DND-41 (cell line): Measurements from ENCODE around the gene ABCB11.

Source experiments
- CTCF ChIP-seq: IDR thresholded peaks from 2 replicates; pipeline ENCODE4 v1.5.1; 2012; ENCODE audit warnings: borderline replicate concordance, low read length, moderate library complexity, mild to moderate bottlenecking; ENCODE audit not compliant: poor library complexity, severe bottlenecking; ENCODE audit errors: extremely low read depth
- EZH2 ChIP-seq: IDR thresholded peaks from 3 replicates; pipeline ENCODE4 v1.6.1; 2012; ENCODE audit warnings: borderline replicate concordance, low read depth, mild to moderate bottlenecking, moderate library complexity, low read length, inconsistent platforms; ENCODE audit not compliant: severe bottlenecking

DNA sequence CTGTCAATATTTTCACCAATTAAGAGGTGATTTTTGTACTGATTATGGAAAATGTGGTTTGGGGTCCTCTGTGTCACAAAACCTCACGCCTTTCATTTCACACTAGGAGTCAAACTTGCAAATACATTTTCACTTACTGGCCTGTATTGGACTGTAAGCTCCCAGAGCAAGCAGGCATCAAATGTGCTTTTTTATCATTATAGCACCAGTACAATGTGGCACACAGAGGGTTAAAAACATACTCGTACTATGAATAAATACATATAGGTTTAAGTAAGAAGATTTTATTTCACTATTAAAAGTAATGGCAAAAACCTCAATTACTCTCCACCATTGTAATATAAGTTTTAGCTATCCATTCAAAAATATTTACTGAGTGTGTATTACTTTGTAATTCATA, 56.7 kb downstream of the ABCB11 start:
- TF ChIP-seq CTCF = no peak
- TF ChIP-seq EZH2 = no peak
